Naive B cell (primary cell): ENCODE data around the gene RFC5. TPM values are rescaled to one million over a fixed set of nuclear protein-coding genes. Genes with fewer than 3 reads are reported as not detected.
"Not testable (repeated sequence)": the region's sequence is repeated elsewhere in the genome, so short reads cannot be mapped to it uniquely, and the experiment has no call there.

Experiments
- ATAC-seq, 2 donors: fragments of 150-1000 bp; cut with Tn5 transposase; 2 replicates each; pipeline ENCODE4 v1.10.0; 2021; ENCODE audit warnings: low read depth in 2 of 2, mild to moderate bottlenecking in 2 of 2, moderate library complexity in 2 of 2
- DNase-seq: peaks from one replicate; pipeline ENCODE4 v3.0.0; 2022
- H3K27ac Mint-ChIP-seq, 6 donors: one replicate each; pipeline ENCODE4 v1.8.0; 2020 to 2022; ENCODE audit warnings: mild to moderate bottlenecking in 6 of 6, mixed read lengths in 6 of 6, moderate library complexity in 5 of 6, inconsistent platforms in 2 of 6
- H3K27me3 Mint-ChIP-seq, 3 donors: one replicate each; pipeline ENCODE4 v1.8.0; 2021 to 2022; ENCODE audit warnings: mixed read lengths in 3 of 3, mild to moderate bottlenecking in 1 of 3
- H3K36me3 Mint-ChIP-seq, 2 donors: one replicate each; pipeline ENCODE4 v1.8.0; 2020 to 2022; ENCODE audit warnings: mixed read lengths in 2 of 2, inconsistent platforms in 1 of 2, mild to moderate bottlenecking in 1 of 2
- H3K4me1 Mint-ChIP-seq, 3 donors: one replicate each; pipeline ENCODE4 v1.8.0; 2020 to 2022; ENCODE audit warnings: mixed read lengths in 3 of 3, inconsistent platforms in 1 of 3, mild to moderate bottlenecking in 1 of 3, moderate library complexity in 1 of 3
- H3K4me3 Mint-ChIP-seq, 8 donors: one replicate each; pipeline ENCODE4 v1.8.0; 2020 to 2022; ENCODE audit warnings: mild to moderate bottlenecking in 8 of 8, mixed read lengths in 8 of 8, moderate library complexity in 8 of 8, inconsistent platforms in 2 of 8
- H3K9me3 Mint-ChIP-seq, 7 donors: one replicate each; pipeline ENCODE4 v1.8.0; 2020 to 2022; ENCODE audit warnings: mixed read lengths in 7 of 7, mild to moderate bottlenecking in 5 of 7, inconsistent platforms in 2 of 7, moderate library complexity in 1 of 7
- polyA plus RNA-seq, 6 donors: library from polyadenylated mRNA; unstranded; fragments of 300-500 nt; fragmentation: Illumina TruSeq; gene quantifications; one replicate each; pipeline ENCODE4 v1.2.3, GENCODE V29; 2021; ENCODE audit warnings: low read depth in 6 of 6

Gene RFC5
- polyA plus RNA-seq, 6 donors from 2014 or later = 16.0 to 26.8 (median 24.1) TPM

DNA sequence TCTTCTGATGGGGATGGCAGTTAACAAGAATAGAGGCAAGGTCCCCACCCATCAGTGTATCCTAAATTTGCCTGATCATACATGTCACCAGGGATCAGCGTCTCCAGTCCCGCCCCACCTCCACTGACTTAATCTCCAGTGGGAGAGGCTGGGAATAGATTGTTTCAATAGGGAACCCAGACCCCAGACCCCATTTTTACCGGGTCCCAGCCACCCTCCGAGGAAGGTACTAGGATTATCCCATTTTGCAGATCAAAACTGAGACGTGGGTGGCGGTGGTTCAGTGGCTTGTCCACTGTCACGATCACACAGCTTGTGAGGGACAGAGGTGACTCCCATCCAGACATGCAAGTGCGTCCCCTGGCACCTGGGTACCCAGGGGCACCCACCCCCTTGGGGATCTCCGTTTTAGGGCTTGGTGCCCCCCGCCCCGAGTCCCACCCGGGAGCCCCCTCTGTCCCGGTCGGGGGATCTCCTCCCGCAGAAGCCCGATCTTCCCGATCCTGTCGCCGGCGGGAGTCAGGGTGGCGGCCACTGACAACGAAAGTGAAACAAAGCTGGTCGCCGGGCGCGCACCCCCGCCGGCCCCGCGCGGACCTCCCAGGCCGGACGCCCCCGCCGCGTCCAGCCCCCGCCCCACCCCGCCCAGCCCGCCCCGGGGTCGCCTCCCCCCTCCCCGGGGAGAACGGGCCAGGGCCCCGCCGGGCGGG, 44.0 kb downstream of the RFC5 start:
- Mint-ChIP-seq H3K27ac (peak overlapping the region; percentile 74 to 96 (median 90)), H3K9me3 (no peaks in the 10 kb centered on the region), H3K27me3 (peaks cover 0 to 2% (median 0%) of the 10 kb centered on the region in 3 donors), H3K4me1 (peaks cover 45 to 55% (median 50%) of the 10 kb centered on the region in 3 donors), H3K4me3 (peak overlapping the region; percentile 82 to 95 (median 93)), H3K36me3 (no peaks in the 10 kb centered on the region)
- DNase-seq = peak; percentile 15
- ATAC-seq = peak; percentile 9

DNA sequence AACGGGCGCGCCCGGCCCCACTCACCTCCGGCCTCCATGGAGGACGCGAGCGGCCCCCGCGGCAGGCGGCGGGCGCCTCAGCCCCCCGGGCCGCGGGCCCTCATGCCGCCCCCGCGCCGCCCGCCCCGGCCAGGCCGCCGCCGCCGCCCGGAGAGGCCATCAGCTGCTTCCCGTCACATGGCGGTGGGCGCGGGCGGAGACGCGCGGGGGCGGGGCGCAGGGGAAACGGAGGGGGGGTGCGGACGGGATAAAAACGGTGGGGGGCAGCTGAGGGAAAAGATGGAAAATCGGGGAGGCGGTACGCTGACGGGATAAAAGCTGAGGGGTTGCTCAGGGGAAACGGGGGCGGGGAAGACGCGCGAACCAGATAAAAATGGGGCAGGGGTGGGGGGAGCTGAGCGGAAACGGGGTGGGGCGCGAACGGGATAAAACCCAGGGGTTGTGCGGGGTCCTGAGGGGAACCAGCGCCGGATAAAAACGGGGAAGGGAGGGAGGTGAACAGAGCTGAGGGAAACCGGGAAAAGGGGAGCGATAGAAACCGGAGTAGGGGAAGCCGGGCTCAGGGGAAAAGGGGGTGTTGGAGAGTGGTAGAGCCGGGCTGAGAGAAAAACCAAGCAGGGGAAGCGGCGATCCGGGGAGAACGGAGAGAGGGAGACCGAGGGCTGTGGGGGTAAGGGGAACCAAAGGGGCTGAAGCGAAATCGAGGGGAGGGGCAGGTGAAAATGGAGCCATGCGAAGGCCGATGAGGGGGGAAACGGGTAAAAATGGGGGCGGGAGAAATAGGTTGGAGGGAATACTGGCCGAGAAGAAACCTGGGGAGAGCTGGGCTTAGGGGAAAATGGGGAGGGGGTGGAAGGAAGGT, 44.7 kb downstream of the RFC5 start, which contains the start of gene WSB2:
Gene WSB2 (minus strand): TSS at position 169 of the 862 bp plus-strand sequence. CDS start 131 bp downstream, at position 38.
- H3K36me3 Mint-ChIP-seq = no peaks in the 10 kb centered on the region

DNA sequence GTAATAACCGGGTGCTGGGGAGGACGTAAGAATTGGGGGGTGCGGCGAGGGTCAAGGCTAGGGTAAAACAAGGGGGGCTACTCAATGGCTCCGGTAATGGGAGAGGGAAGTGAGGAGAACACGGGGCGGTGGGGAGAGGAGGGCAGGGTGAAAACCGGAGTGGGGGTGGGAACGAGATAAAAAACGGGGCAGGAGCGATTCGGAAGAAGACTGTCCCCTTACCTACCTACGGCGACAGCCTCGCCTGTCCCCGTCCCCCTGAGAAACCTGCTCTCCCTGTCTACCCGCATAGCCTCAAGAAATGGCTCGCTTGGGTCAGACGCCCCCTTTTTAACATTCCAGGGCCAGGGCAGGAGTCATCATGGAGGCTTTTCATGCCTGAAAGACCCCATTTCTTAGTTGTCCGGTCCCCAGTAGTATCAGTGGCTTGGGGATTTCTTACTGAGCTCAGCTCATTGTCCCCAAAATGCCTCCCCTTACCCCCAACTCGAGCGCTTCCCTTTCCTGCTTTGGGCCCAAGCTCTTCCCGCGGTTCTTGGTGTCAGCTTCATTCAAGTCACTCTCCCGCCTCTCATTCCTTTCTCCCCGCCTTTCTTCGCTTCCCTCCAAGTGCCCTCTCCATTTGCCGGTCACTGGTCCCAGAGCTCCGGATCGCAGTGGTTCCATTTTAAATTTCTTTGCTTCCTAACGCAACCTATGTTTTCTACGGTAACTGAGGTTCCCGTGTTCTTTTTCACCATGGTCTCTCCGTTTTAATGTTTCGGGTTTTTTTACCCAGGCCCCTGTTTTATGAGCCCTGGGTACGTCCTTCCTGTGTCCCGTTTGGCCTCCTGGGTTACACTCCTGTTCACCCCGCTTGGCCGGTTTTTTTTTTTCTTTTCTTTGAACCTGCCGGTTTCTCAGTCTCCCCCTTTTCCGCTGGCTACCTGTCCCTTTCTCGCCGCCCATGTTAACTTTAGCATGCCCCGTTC, 45.7 kb downstream of the RFC5 start:
- peaks cover 43 to 56% (median 49%) of the 10 kb centered on the region in 3 donors for H3K4me1 Mint-ChIP-seq
- H3K27ac Mint-ChIP-seq = peak overlapping the region; percentile 86 to 97 (median 94)
- H3K36me3 Mint-ChIP-seq = no peaks in the 10 kb centered on the region
- peak overlapping the region; percentile 88 to 98 (median 96) for H3K4me3 Mint-ChIP-seq
- ATAC-seq = no peak
- DNase-seq = no peak
- peaks cover 0 to 7% (median 3%) of the 10 kb centered on the region in 3 donors for H3K27me3 Mint-ChIP-seq
- no peaks in the 10 kb centered on the region for H3K9me3 Mint-ChIP-seq

More for the DNA sequence above, 44.7 kb downstream of the RFC5 start, which contains the start of gene WSB2:
- DNase-seq (peak; percentile 53), ATAC-seq (peak; percentile 52 to 53)
- H3K4me3 Mint-ChIP-seq = peak within 1 kb of the TSS; percentile 92 to 98 (median 96)
- peaks cover 43 to 53% (median 49%) of the 10 kb centered on the region in 3 donors for H3K4me1 Mint-ChIP-seq
- H3K9me3 Mint-ChIP-seq = no peaks in the 10 kb centered on the region
- H3K27me3 Mint-ChIP-seq = peaks cover 0 to 3% (median 0%) of the 10 kb centered on the region in 3 donors
- H3K27ac Mint-ChIP-seq = peak within 1 kb of the TSS; percentile 86 to 97 (median 94)

DNA sequence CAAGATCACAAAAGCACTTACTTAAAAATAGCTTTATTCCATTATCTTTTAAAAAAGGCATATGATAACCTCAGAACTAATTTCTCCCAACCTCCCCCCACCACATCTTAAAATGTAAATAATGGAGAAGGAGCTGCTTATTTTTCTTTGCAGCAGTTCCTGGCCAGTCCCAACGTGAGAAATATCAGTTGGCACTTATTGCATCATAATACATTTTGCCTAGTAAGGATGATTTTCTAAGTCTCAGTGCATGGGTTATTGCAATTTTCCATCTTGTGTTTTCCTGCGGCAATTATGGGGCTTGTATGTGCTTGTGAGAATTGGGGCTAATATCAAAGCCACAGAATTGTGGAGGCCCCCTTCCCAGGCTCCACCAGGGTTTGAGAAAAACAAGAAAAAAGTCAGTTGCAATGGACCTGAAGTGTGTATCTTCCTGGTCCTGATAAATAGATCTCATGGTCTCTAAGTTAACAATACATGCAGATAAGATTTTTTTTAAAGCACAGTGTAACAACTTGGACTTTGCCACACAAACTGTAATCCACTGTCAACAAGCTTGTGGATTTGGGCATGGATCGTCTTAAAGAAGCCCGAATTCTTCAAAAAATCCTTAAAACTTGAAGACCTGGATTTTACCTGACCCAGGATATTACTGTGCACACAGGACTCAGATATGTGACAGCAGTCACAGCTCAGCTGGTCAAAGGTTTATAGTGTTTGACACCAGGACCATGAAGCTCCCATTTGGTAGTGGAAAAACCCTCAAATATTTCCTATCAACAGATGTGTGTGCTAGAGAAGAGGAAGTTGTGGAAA, 47.3 kb downstream of the RFC5 start:
- Mint-ChIP-seq H3K27ac (no peak overlapping the region), H3K36me3 (no peaks in the 10 kb centered on the region), H3K4me1 (peaks cover 43 to 54% (median 49%) of the 10 kb centered on the region in 3 donors), H3K9me3 (no peaks in the 10 kb centered on the region), H3K27me3 (peaks cover 3 to 7% (median 4%) of the 10 kb centered on the region in 3 donors), H3K4me3 (peak overlapping the region in 7 of 8 donors; percentile 47 to 98 (median 59))
- ATAC-seq (no peak), DNase-seq (no peak)

DNA sequence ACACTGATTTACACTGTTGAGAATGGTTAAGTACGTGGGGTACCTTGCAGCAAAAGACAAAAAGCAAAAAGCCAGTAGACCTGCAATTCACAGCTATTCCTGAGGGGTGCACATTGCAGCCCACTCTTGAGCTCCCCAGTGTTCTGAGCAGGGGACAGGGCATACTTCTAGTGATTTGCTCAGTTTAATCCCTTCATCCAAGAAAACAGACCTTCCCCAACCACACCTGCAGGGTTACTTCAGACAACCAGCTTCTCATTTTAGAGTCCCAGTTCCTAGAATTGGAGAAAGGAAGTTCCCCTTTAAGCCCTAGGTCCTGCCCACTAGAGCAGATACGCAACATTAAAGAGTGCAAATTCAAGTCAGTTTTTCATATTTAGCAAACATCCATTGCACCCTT, 48.1 kb downstream of the RFC5 start:
- peaks cover 3 to 7% (median 5%) of the 10 kb centered on the region in 3 donors for H3K27me3 Mint-ChIP-seq
- H3K27ac Mint-ChIP-seq = peak overlapping the region in 1 of 6 donors; percentile 39
- peak; percentile 22 to 25 for ATAC-seq
- no peaks in the 10 kb centered on the region for H3K36me3 Mint-ChIP-seq
- peak overlapping the region in 6 of 8 donors; percentile 13 to 88 (median 32) for H3K4me3 Mint-ChIP-seq
- H3K9me3 Mint-ChIP-seq = no peaks in the 10 kb centered on the region
- H3K4me1 Mint-ChIP-seq = peaks cover 40 to 47% (median 45%) of the 10 kb centered on the region in 3 donors
- no peak for DNase-seq

DNA sequence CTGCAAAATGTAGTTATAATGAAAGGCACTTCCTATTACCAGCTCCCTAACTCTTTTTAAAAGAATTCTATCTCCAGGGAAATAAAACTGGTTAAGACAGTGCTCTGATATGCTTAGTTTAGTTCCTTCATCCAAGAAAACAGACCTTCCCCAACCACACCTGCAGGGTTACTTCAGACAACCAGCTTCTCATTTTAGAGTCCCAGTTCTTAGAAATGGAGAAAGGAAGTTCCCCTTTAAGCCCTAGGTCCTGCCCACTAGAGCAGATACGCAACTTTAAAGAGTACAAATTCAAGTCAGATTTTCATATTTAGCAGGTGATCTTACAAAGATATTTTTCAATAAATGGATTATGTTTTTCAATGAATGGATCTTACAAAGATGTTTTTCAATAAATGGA, 48.9 kb downstream of the RFC5 start:
- DNase-seq = no peak
- peak; percentile 60 to 64 for ATAC-seq
- Mint-ChIP-seq H3K27me3 (peaks cover 3 to 7% (median 5%) of the 10 kb centered on the region in 3 donors), H3K4me3 (peak overlapping the region in 4 of 8 donors; percentile 1 to 88 (median 28)), H3K27ac (peak overlapping the region in 3 of 6 donors; percentile 30 to 57 (median 37)), H3K4me1 (peaks cover 33 to 39% (median 37%) of the 10 kb centered on the region in 3 donors), H3K36me3 (no peaks in the 10 kb centered on the region), H3K9me3 (no peaks in the 10 kb centered on the region)

DNA sequence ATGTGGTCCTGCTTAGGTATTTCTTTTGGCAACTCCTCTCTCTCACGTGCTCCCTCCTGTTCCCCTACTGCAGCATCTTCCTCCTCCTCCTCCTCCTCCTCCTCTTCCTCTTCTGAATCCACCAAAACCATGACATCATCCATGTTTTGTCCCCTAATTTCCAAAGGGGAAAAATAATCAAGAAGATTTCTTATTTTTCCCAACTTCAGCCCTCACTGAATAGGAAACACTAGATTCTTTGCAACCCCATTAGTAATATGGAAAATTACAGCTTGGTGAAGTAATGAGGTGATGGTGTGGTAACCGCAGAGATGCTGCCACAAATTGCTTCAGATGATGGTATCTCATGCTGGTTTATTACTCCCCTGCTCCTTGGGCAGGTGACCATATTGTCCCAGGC, 51.9 kb downstream of the RFC5 start:
- Mint-ChIP-seq H3K4me3 (peak overlapping the region in 1 of 8 donors; percentile 37), H3K9me3 (no peaks in the 10 kb centered on the region), H3K27ac (peak overlapping the region in 1 of 6 donors; percentile 86), H3K27me3 (peaks cover 3 to 7% (median 5%) of the 10 kb centered on the region in 3 donors), H3K4me1 (peaks cover 18 to 23% (median 19%) of the 10 kb centered on the region in 3 donors), H3K36me3 (no peaks in the 10 kb centered on the region)
- no peak for DNase-seq
- ATAC-seq = no peak

DNA sequence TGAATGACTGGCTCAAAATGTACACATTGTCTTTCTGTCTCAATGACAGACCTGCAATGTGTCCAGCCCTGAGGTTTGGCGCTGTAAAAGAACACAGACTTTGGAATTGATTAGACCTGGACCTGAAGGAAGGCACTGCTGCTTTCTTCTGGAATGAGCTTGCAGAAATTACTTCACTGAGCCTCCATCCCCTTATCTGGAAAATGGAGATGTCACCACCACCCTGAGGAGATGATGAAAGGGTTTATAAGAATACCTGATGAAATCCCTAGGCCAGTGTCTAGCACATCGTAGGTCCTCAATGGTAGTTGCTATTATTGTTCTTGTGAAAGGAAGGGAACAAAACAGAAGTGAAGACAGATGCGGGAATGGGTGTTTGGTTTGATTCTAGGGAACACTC, 54.1 kb downstream of the RFC5 start:
- Mint-ChIP-seq H3K4me3 (no peak overlapping the region), H3K36me3 (no peaks in the 10 kb centered on the region), H3K4me1 (peaks cover 2 to 5% (median 3%) of the 10 kb centered on the region in 3 donors), H3K9me3 (no peaks in the 10 kb centered on the region), H3K27ac (no peak overlapping the region), H3K27me3 (peaks cover 0 to 7% (median 5%) of the 10 kb centered on the region in 3 donors)
- ATAC-seq = no peak
- no peak for DNase-seq

DNA sequence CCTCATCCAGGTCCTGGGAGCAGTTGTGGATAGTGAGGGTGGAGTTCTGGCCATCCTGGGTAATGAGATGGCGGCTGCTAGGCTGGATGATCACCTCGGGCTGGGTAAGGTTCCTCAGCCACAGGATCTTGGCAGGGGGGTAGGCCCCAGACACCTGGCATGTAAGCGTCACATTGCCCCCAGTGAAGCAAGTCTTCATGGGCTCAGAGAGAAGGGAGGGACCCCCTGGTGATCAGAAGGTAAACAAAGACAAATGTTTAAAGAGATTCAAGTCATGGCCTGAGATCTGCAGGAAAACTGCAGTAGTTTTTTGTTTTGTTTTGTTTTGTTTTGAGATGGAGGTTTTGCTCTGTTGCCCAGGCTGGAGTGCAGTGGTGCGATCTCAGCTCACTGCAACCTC, 57.3 kb downstream of the RFC5 start:
- Mint-ChIP-seq H3K27ac (no peak overlapping the region), H3K9me3 (no peaks in the 10 kb centered on the region), H3K27me3 (peaks cover 0 to under 1% (median 0%) of the 10 kb centered on the region in 3 donors), H3K4me1 (no peaks in the 10 kb centered on the region), H3K4me3 (no peak overlapping the region), H3K36me3 (no peaks in the 10 kb centered on the region)
- ATAC-seq = no peak
- no peak for DNase-seq

DNA sequence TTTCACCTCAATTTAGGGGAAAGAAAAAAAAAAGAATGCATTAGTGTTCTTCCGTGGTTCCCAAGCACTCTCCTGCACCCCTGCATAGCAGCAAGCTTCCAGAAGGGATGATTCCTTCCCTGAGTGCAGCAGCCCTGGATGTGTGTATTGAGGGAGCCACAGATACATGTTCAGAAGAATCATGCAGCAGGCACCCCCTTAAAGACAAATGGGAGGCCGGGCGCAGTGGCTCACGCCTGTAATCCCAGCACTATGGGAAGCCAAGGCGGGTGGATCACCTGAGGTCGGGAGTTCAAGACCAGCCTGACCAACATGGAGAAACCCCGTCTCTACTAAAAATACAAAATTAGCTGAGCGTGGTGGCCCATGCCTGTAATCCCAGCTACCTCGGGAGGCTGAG, 65.0 kb downstream of the RFC5 start:
- not testable (repeated sequence) for H3K27ac Mint-ChIP-seq, DNase-seq, H3K9me3 Mint-ChIP-seq, ATAC-seq, H3K27me3 Mint-ChIP-seq, H3K4me3 Mint-ChIP-seq, H3K4me1 Mint-ChIP-seq, H3K36me3 Mint-ChIP-seq
